Fibroblast of peridontal ligament (primary cell): ENCODE results near the gene WFIKKN2.
"Not testable (repeated sequence)": the region's sequence is repeated elsewhere in the genome, so short reads cannot be mapped to it uniquely, and the experiment has no call there.

ENCODE experiments used
- DNase-seq: peaks from one replicate; pipeline ENCODE4 v3.0.0-alpha.2; 2010; ENCODE audit errors: extremely low read depth

WFIKKN2 gene

DNA sequence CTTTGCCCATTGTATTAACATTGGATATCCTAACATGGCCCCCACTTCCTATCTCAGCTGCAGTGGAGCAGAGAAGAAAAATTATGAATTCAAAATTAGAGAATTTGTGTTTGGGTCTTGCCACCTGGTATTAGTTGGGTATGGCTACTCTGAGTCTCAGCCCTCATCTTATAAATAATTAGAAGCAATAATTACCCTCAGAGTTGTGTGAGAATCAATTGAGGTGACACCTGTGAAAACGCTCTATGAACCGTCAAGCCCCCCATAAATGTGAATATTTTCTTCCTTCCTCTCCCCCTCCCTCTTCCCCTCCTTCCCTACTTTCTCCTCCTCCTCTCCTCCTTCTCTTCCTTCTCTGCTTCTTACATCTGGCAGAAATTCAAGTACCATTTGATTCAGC, 39.7 kb downstream of the WFIKKN2 start:
- DNase-seq: no peak

DNA sequence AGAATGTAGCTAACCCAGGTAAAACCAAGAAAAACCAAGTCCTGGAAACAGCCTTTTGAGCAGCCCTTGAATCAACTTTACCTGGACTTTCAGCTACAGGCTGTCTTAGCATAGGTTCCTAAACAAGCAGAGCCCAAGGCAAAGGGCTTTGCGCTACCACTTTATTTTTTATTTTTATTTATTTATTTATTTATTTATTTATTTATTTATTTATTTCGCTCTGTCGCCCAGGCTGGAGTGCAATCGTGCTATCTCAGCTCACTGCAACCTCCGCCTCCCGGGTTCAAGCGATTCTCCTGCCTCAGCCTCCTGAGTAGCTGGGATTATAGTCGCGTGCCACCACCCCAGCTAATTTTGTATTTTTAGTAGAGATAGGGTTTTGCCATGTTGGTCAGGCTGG, 41.7 kb downstream of the WFIKKN2 start:
- DNase-seq: not testable (repeated sequence)

DNA sequence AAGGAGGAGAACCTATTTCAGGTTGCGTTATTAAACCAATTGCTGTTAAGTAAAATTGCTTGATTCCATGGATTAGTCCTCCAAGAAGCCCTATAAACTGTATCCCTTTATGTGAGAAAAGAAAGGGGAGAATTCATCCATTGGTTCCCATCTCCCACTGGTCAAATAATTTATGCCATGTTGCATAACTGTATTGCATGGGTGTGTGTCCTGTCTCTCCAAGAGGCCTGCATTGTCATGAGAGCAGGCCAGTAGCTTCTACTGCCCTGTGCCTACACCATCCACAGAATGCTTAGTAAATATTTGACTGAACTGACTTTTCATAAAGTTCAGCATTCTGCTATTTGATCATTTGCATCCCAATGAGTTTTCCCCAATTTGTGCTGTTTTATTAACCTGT, 42.5 kb downstream of the WFIKKN2 start:
- no peak for DNase-seq

DNA sequence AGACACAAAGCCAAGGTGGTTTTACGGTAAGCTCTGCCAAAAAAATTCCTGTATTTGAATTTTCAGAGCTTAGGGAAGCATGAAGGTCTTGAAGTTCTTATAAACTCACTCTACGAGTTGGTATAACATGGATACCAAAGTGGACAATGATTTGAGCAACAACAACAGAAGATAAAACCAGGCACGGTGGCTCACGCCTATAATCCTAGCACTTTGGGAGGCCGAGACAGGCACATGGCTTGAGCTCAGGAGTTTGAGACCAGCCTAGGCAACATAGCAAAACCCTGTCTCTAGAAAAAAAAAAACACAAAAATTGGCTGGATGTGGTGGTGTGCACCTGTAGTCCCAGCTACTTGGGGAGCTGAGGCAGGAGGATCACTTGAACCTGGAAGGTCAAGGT, 43.7 kb downstream of the WFIKKN2 start:
- DNase-seq: no peak

DNA sequence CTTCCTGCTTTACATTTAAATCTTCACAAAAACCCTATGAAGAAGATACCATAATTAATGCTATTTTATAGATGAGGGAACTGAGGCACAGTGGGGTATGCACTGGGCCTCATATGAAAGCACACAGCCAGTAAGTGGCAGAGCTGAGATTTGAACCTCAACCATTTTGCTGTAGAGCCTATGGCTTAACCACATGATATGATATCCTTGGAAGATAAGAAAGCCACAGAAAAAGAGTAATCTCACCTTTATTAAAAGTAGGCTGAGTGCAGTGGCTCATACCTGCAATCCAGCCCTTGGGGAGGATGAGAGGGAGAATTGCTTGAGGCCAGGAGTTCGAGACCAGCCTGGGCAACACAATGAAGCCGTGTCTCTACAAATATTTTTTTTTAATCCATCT, 45.8 kb downstream of the WFIKKN2 start:
- DNase-seq: no peak

DNA sequence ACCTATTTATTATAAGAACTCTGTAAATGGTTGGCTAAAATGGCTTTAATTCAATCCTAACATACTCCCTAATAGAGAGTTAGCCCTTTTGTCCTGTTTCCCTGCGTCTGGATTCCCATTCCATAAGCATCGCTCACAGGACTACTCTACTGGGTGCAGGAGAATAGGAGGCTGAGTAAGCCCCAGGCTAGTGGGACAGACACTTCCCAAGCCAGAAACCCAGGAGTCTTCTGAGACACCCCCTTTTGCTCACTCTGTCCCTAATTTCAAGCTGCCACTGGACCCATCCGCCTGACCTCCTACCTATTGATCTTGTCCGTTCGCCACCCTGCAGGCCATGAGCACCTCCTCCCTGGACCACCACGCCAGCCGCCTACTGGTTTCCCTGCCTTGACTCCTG, 47.5 kb downstream of the WFIKKN2 start:
- DNase-seq: peak; percentile 54

DNA sequence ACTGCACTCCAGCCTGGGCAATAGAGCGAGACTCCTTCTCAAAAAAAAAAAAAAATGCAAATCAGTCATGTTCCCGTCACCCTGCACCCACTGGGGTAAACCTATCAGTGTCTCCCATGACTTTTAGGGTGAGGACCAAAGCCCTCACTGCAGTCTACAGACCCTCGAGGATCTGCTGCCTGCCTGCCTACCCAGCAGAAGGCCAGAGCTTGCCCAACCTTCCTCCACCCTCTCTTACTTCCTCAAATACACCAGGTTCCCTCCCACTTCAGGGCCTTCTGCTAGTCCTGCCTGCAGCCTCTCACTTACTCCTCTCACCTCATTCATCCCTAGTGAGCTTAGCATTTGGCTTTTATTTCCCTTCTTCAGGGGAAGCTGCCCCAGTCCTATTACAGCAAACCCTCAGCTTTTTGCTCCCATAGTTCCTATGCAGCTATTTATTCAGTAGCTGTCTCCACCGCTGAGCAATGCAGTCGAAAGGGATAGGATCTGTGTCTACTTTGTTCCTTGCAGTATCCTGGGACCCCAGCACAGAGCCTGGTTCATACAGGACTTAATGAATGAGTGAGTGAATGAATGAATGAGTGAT, 48.6 kb downstream of the WFIKKN2 start:
- no peak for DNase-seq

DNA sequence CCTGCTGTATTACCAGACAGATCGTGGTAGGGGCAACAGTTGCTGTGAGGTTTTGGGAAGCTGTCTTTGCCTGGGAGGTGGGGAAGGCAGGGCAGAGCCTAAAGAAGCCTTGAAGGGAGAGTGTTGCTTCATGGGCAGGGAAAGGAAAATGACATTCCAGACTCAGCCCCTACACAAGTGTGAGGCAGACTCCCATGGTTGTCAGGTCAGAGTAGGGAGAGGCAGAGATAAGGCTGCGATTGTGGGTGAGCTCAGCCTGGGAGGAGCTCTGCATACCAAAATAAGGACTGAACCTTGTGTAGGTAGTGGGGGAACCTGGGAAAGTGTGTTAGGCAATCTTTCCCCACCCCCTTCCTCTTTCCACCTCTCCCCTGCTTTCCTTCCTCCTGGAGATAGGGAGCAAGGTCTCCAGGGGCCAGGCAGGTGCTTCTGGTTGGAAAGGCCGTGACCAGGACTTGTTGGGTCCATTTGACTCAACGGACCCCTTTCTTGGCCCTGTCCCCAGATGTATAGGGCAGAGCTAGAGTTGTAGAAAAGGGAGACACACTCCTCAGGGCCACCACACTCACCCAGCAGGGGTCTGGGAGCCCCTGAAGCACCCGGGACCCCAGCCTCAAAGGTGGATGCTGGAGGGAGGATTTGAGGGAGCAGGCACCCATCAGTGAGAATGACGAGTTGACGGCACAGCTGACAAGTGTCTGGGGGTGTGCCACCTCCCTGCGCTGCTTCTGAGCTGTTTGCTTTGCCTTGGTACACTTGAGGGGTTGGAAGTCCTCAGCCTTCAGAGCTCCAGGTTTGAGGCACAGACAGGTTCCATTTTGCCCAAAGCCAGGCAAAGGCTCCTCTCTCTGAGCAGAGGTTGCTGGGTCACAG, 49.3 kb downstream of the WFIKKN2 start:
- DNase-seq: no peak

DNA sequence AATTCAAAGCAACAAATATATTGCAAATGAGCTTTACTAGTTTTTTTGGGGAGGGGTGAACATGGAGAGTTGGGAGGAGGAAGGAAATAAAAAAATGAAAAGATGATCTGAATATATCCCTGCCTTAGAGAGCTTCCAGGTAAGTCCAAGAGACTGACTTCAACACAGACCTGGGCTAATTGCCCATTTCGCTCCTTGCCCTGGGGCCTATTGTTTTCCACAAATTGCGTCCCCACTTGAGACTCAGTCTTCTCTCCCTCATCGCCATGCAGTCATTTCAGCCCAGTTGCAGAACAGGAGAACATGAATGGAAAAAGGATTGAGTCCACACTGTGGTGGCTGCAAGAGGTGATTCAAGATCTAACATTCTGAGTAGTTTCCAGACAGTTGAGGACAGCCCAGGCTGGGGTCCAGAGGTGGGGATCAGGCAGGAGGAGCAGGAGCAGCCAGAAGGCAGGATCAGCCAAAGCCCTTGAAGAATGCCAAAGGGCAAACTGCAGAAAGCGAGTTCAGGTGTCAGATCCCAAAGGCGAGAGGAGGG, 52.4 kb downstream of the WFIKKN2 start:
- DNase-seq: no peak

DNA sequence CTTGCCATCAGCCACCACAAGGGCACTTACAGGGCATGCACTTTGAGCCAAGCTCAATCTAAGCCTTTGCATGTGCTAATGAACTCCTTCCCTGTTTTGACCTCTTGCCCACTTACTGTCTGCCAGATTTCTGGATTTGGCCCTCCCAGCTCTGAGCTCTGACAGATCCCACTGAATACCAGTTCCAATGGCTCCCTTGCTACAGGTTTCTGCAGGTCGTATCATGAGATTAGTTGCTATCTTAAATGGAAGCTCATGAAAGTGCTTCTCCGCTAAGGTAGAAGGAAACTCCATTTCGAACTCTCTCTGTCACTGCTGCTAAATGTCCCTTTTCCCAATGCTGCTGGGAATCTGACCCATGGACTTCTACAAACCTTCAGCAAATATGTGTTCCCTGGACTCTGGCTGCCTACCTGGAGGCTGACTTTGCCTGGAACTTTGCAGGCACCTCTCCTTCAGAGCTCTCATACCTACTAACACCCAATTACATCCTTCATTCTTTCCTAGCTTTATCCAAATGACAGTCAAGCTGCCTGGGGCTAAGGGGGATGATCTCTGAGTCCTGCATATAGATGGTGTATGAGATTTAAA, 54.2 kb downstream of the WFIKKN2 start:
- DNase-seq: no peak

DNA sequence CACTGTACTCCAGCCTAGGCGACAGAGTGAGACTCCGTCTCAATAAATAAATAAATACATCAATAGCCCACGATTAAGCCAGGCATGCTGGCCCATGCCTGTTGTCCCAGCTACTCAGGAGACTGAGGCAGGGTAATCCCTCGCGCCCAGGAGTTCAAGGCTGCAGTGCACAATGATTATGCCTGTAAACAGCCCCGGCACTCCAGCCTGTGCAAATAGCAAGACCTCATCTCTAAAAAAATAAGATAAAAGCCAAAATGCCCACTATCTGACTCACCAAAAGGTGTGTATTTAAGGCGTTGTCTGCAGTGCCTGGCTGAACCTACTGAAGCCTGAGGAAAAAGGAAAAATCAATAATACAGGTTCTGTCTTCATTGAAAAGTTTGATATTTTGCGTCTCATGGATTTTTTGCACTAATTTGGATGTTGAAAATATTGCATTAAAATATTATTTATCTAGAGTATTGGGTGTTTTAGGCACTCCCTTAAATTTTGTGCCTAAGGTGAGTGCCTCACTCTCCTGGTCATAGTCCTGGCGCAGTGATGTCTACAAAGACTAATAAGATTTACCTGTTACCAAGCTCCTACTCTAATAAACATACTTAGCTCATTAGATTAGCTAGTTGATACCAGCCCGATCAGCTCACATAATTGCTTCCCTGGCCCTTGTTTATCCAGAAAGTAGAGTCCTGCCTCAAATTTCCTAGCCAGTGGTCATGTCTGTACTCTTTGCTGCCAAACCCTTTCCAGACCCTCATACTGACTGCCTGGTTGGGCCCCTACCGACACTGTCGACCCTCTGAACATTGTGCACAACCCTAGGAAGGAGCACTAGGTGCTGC, 55.5 kb downstream of the WFIKKN2 start:
- no peak for DNase-seq

DNA sequence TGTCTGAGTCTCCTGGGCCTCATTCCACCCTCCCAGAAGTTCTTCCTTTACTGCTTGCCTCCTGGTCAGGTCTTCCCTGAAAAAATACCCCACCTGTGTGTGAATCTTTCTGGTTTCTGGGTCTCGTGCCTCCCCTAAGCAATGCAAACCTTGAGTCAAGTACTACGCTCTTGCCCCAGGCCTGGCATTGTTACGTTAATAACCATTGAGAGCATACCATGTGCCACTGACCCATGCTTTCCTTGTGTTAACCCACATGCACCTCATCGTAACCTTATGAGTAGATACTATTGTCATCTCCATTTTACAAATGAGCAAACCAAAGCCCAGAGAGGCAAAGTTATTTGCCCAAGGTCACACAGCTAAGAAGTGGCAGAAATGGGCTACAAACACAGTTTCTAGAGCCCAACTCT, 56.2 kb downstream of the WFIKKN2 start:
- no peak for DNase-seq
